ENCODE results near the gene OBSCN.

- no peak for TF ChIP-seq CTCF (IDR thresholded peaks at IDR 0.05)
- TF ChIP-seq POLR2A (IDR thresholded peaks at IDR 0.05) = no peak
Observed at GRCh38 chr1:228177721-228178710, 29.8 kb upstream of the OBSCN start.

Measured in heart left ventricle (tissue), 13 donors.